Right renal cortex interstitium (tissue), 3 donors: ENCODE measurements around the gene TICAM2. TPM values are rescaled to one million over a fixed set of nuclear protein-coding genes. Genes with fewer than 3 reads are reported as not detected.

Experiments
- DNase-seq, 3 donors: peaks; one replicate each; pipeline ENCODE4 v3.0.0-alpha.2; 2013; ENCODE audit warnings: low read depth in 3 of 3, low spot score in 2 of 3
- polyA plus RNA-seq, 3 donors: library from polyadenylated mRNA; unstranded; fragments of 120-200 nt; gene quantifications; one replicate each; pipeline ENCODE4 v1.2.1, GENCODE V29; 2013; ENCODE audit not compliant: insufficient read length in 3 of 3

TICAM2 gene
- polyA plus RNA-seq, 3 donors = 1.9 to 3.3 (median 3.2) TPM

DNA sequence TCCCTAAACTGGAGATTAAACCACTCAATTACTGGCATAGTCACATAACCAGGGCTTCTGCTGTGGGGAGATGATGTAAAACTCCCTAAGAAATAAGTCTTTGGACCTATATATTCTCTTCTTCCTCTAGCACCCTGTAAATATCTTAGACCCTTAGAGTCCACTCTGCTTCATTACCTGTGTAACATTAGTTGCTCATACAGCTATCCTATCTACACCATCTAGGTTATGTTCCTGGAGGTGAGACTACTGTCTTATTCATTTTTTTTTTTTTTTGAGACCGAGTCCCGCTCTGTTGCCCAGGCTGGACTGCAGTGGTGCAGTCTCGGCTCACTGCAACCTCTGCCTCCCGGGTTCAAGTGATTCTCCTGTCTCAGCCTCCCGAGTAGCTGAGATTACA lies 9.6 kb upstream of the TICAM2 start:
- no peak for DNase-seq

DNA sequence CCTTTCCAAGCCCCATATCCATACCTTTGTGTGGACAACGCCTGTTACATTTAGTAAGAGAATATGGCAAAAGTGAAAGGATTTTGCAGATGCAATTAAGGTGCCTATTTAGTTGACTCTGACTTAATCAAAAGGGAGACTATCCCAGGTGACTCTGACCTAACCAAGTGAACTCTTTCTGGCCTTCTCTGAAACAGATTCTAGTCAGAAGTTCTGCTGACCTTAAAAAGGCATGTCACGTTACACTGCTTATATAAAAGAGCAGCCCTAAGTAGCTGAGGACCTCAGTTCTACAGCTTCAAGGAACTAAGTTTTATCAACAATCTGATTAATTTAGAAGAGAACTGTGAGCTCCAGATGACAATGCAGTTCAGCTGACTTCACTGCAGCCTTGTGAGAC lies 5.7 kb upstream of the TICAM2 start:
- no peak for DNase-seq

DNA sequence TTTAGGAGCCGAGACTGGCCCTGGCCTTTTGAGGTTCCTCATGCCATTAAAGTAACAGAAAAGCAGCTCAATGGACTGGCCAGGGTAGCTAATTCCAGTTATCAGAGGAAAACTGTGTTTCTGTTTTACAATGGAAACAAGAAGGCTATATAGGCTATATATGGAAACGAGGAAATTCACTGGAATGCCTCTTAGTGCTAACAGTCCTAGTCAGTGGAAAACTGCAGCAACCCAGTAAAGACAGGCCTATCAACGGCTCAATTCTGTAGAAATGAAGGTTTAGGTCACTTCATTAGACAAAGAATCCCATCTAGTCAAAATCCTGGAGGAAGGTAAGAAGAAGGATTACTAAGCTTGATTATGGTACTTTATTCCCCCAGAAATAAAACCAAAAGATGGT lies 3.2 kb upstream of the TICAM2 start:
- DNase-seq = no peak

DNA sequence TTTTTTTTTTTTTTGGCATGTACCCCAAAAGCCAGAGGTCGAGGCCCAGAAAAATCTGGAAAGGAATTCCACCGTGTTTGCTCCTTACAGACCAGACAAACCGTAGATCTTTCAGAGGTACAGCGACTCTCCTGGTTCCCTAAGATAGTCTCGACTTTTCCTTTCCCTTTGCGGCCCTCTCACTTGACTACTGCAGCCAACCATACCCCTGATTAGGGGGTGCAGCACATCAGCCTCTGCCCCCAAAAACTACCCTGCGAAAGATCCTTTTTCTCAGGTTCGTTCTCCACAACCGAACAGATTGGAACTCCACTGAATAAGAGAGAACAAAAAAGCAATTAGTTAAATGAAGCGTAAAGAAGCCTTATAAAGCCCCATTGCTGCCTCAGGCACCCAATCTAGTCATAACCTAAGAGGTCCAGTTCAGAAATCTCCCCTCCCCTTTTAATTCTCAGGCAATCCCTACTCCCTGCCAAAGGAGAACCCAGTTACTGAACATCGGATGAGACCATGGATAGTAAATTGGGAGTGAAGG lies 379 bp upstream of the TICAM2 start:
- DNase-seq = peak in 1 of 3 donors; percentile 33

DNA sequence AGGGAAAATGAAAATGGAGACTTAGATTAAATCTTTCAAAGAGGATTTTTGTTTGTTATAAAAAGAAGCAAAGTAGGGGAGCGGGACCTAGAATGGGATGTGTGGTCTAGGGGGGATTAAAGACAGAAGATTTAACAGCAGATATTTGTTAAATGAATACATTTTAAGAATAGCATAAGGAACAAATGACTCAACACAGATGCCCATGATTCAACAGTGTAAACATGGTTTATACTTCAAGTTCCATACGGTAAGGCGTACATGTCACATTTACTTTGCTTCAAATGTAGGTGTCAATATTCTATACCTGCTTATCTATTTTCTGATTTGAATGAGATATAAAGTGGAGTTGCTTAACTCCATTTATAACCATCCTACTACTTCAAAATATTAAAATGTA lies 1.5 kb downstream of the TICAM2 start:
- no peak for DNase-seq

DNA sequence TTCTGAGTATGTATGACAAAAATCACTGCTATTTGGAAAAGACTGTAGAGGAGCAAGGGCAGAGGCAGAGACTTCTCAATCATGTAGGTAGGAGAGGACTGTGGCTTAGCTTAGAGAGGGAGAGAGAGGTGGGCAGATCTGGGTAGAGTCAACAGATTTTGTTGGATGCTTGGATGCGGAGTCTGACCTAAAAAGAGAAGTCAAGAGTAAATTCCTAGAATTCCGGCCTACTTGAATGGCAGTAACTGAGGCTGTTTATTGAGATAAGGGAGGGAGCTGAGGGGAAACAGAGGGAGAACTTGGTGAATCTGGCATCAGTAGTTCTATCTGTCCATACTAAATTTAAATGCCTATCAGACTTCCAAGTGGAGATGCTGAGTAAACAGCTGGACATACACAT lies 2.4 kb downstream of the TICAM2 start:
- DNase-seq = no peak

DNA sequence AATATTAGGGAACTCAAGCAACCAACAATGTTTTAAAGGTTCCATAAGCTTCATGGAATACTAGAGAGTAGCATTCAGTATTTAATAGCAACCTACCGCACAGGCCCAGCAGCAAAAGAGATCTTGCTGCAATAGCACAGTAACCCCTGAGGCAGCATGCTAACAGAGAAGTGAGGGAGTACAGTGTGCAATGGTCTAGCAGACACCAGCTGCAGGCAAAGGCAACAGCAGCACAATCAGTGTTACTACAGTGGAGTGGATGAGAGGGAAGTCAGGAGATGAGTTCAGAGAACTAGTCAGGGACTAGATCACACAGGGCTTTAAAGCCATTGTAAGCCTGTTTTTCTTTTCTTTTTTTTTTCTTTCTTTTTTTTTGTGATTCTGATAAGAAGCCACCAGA lies 2.8 kb downstream of the TICAM2 start:
- no peak for DNase-seq

DNA sequence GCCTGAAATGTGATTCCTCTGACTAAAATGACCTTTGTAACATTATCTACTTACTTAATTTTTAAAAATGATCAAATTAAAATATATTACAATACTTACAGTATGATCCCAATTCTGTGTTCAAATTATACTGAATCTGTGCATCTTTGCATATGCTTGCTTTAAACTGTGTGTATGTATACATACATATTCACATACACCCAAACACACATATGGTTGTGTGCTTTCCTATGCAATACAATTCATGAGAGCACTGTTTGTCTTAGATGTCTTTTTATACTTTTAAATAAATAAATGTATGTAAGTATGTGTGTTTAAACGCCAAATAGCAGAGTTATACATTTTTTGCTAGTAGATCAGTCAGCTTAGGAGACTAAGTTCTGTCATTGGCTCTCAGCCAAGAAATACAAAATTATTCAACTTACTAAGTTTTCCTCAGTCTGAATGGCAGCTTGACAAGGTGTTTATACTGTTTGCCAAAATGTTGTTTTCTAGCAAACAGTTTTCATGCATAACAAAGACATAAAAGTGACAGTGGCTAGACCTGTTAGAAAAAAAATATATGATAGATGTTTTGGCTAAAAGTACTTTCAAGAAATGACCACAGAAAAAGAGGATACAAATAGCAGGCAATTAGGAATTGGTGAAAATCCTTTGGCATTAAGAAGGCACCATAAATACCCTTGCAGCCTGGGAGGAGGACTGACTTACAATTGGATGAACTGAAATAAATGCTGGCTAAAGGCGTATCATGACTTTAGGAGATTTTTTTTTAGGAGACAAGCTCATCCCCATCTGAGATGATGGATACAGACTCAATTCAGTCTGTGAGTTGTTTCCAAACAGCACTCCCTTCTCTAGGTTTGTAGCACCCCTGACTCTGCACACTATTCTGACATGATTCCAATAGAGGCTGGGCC lies 7.9 kb downstream of the TICAM2 start:
- DNase-seq = no peak

DNA sequence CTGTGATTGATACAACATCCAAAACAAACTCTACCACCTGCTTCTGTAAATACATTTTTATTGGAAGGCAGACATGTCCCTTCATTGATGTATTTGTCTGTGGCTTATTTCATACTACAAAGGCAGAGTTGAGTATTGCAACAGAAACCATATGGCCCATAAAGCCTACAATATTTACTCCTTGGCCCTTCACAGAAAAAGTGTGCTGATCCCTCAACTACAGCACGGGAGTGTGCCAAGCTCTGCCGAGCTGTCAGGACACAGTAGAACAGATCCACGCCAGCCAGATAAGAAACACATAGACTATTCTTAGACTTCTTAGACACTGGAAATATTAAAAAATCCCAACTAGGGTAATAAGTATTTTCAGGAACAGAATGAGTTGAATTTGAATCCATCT lies 13.2 kb downstream of the TICAM2 start:
- no peak for DNase-seq

DNA sequence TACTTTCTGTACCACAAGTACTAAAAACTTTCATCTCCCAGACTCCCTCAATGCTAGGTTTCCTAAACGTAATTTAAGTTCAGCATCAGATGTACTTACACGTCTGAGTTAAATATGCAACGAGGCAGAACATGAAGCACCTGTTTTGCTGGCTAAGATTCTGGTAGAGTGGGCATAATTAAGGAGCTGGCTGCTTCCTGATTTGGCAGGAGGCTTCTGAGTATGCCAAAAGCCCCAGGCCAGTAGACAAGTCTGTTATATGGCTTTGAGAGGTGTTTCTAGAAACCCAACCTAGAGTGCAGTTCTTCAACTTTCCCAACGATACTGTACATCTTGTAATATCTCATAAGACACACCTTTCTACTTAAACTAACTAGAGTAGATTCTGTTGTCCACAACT lies 13.6 kb downstream of the TICAM2 start:
- no peak for DNase-seq

DNA sequence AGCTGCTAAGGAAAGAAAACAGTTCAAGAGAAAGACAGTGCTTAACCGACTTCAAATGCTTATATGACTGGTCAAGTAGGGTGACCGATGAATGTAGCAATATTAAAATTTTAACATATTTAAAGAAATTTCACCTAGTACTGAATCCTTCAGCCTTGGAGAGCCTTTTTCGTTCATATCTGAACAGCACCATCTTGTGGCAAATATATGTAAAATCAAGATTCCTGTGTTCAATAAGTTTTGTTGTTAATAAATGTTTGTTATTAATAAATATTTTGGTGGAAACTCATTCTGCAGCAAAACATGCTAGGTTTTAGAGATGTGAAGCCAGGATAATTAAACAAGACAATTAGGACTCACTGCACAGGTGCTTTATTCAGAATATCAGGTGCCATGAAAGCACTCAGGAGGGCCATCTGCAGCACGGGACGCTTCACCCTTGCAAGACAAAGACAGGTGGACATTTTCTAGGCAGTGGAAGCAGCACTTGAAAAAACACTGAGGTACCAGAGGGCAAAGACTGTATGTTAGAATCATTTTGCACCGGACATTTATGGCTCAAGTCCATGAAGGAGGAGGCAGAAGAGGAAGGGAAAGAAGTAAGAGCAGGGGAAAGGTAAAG lies 15.6 kb downstream of the TICAM2 start:
- no peak for DNase-seq

DNA sequence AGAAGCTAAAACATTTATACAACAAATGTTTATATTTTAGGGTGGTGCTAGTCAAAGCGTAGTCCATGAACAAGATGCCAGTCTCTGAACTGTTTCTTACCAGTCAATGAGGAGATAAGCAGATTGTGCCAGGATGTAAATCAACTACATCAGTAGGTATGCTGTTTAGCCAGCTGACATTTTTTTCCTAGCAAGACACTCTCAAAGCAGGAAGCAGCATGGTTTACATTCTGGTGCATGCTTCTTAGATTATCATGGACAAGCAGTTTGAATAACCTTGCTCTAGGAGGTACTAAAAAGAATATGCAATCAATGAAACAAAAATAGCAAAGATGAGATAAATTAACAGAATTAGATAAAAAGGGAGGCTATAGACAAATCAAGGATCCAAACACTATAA lies 17.0 kb downstream of the TICAM2 start:
- no peak for DNase-seq

DNA sequence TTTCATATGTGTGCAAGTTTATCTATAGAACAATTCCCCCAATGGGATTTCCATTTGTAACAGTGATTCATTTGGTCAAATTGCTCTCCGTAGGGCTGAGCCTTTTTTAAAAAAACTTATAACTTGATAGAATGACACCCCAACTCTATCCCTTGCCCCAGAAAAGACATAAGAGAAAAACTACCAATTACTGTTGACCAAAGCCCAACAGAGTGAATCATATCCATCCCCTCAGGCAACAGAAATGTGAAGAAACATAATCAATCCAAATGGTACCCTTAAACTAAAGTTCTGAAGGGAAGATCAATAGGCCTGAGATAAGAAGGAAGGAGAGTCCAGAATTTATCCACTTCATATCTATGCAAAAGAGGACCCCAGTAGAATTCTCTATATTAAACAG lies 17.8 kb downstream of the TICAM2 start:
- no peak for DNase-seq

DNA sequence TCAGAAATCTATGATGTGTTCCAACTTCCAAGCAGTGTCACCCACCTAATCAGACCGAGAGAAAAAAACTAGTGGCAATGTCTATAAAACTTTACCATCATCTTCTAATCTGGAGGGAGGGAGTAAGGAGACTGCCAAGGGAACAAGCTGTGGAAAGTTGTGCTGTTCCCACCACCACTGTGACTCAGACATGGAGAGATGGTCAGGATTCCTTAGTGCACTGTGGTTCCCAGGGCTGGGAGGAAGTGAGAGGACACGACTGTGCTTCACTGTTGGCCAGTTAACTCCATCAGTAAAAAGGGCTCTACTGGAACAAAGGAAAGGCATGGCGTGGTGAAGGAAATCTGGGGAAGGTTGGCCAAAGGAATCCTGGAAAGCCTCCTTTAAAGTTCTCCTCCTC lies 18.8 kb downstream of the TICAM2 start:
- DNase-seq = no peak

DNA sequence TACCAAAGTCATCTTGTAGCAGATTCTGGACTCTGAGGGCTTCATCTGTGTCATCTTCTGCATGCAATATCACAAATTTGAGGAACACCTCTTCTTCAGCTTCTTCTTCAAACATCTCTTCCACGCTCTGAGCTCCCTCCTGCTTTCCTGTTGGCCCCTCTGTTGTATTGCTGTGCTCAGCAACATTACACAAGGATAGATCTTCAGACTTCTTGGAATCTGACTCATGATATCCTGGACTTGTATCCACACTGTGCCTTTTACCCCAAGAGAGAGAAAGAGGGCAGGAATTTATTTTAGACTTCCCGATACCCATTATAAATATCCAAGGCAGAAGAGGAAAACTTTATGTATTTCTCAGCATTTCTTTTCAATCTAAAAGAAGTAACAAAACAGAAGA lies 21.3 kb downstream of the TICAM2 start:
- DNase-seq = no peak

DNA sequence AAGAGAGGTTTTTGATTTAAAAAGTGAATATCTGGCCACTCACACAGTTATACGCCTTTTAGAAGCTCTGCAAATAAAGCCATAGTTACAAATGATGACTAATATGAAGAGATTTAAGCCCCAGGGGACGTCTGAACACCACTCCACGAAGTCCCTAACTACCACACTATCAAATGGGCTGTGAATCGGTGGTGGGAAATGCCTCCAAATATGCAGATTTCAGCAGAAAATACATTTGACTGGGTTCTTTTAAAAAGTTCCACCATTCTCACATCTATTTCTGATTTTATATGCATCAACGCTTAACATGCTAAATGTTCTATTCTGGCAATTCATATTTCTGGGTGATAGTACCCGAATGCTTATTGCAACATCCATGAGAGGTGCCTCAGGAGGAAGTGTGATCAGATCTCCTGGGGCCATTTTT lies 22.5 kb downstream of the TICAM2 start:
- no peak for DNase-seq

DNA sequence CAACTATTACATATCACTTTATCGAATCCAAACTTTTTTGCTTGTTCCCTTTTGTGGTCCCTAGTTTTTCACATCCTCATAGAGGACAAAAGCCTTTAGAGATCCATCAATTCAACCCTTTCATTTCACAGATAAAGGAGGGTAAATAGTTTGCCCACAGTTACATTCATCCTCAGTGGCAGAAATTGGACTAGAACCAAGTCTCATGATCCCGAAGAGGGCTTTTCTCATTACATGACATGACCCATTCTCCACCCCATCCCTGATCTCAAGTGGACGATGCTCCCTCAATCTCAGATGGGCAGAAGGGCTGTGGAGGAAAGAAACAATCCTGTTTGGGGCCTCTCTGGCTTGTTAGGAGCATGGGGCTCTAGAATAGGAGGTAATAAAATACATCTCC lies 23.1 kb downstream of the TICAM2 start:
- no peak for DNase-seq

DNA sequence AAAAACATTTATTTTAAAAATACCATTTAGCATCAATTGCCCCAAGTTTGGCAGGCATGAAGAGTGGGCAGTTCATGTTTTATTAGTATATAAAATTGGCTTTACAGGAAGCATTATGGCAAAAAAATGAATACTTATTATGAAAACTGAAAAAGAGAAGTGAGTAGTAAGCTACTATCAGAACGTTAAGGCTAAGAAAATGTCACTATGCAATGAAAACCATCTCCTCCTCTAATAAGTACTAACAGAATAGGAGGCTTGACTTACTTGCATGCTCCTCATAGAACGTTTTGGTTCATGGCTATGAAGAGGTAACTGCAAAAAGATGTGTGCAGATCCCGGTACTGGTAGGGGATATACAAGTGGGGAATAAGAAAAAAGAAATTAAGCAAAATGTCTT lies 23.6 kb downstream of the TICAM2 start:
- DNase-seq = no peak

DNA sequence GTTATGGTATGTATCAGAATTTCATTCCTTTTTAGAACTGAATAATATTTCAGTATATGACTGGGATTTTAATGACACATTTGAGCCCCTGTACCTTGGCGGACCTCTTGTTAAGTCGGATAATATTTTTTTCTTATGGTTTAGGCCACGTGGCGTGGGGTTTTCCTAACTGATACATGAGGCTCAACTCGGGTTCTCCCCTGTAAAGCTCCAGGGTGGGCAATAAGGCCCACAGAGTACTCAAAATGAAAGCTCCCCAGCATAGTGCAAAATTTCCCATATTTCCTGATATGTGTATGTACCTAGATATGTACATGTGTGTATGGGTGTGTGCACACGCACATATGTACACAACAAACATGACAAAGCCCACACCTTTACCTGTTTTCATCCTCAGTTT lies 24.5 kb downstream of the TICAM2 start:
- no peak for DNase-seq

DNA sequence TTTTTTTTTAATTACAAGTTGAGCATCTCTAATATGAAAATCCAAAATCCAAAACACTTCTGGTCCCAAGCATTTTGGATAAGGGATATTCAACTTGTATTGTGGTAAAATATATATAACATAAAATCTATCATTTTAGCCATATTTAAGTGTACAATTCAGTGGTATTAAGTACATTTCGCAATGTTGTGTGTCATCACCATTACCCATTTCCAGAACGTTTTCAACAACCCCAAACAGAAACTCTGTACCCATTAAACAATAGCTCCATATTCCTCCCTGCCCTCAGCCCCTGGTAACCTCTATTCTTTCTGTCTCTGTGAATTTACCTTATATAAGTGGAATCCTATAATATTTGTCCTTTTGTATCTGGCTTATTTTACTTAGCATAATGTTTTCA lies 24.9 kb downstream of the TICAM2 start:
- DNase-seq = no peak

DNA sequence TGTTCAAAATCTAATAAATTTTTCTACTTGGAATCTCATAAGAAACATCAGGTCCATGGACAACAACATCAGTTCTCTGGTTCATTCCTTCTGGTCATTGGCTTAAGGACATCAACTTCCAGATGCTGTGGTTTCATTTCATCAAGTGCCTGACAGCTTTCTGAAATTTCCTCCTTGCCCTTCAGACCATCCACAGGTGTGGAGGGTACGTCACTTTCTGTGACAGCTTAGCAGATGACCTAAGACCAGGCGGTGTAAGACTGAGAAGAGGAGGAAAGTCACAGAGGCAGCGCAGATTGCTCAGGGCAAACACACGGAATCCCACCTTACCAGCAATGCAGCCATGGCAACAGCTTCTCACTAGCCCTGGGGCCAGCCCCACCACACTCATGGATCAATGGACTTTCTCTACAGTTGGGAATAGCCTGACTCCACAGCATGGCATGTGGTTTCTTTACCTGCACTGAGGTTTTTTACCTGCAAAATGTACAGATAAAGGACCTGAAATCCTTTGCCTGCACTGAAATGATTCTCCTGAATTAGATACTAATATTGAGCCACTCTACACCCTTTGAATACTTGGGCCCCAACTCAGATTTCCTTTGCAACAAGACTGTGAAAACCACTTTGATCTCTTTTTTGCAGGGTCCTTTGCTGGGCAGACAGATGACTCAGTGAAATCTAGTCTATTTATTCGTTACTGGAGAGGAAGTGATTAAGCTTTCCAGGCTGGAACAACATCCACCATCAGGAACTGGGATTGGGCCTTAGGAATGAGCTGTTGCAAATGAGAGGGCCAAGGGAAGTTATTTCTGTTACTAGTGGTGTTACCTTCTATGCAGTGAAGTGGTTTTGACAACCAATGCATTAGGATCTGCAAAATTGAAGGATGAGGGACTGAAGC lies 26.9 kb downstream of the TICAM2 start:
- no peak for DNase-seq
